ENCODE measurements around the gene TBXAS1. TPM values are rescaled to one million over a fixed set of nuclear protein-coding genes. Genes with fewer than 3 reads are reported as not detected.

The TBXAS1 gene
- total RNA-seq, 1 donor, result not detected

DNA sequence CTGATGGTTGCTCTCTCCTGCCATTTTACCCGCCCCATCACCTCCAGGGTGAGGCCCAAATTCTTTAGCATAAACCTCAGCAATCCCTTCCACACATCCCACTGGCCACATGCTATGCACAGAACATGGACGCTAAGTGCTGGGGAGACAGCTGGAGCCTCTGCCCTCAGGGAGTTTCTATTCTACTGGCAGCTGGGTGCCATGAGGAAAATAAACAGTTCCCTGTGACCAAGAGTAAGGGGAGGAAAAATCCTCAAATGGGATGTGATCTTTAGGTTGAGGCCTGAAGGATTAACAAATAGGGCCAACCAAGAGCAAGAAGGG lies 232.5 kb downstream of the TBXAS1 start:
- H3K4me3 ChIP-seq (ENCODE audit: low read depth, low read length), result peak overlapping the region; percentile 74
- DNase-seq (ENCODE audit: low read depth), result no peak

DNA sequence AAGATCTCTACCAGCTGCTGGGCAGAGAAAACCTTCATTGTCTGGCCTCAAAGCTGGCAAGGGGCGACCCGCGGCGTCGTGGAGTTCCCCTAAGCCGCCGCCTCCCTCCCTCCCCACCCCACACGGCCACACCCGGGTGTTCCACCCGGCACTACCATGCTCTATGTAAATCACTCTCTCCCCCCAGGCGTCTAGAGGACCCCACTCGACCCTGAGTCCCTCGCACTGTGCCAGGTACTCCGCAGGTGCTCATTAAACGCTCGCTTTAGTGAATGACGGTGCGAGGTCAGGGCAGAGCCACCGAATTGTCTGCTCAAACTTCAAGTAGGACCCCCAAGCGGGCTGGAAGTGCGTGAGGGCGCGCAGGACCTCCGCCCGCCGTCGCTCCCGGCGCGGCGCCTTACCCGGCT lies 233.1 kb downstream of the TBXAS1 start:
- peak; percentile 18 for DNase-seq (ENCODE audit: low read depth)
- peak overlapping the region; percentile 74 for H3K4me3 ChIP-seq (ENCODE audit: low read depth, low read length)
- TF ChIP-seq CTCF (IDR thresholded peaks at IDR 0.05; ENCODE audit: insufficient read depth, low read depth, low read length), result no peak

More for the DNA sequence above, 232.5 kb downstream of the TBXAS1 start:
- no peak for TF ChIP-seq CTCF (IDR thresholded peaks at IDR 0.05; ENCODE audit: insufficient read depth, low read depth, low read length)

- peak within 1 kb of the TSS; percentile 74 for H3K4me3 ChIP-seq (ENCODE audit: low read depth, low read length)
- no peak for TF ChIP-seq CTCF (IDR thresholded peaks at IDR 0.05; ENCODE audit: insufficient read depth, low read depth, low read length)
- DNase-seq (ENCODE audit: low read depth), result peak; percentile 90
Measured at GRCh38 chr7:140062528-140063299, 233.7 kb downstream of the TBXAS1 start, which contains the start of gene PARP12. TSS of gene PARP12 (minus strand) at chr7:140062951. CDS start at chr7:140062847, 104 bp downstream.

- no peak for DNase-seq (ENCODE audit: low read depth)
- no peak overlapping the region for H3K4me3 ChIP-seq (ENCODE audit: low read depth, low read length)
- no peak for TF ChIP-seq CTCF (IDR thresholded peaks at IDR 0.05; ENCODE audit: insufficient read depth, low read depth, low read length)
Measured at GRCh38 chr7:140067052-140067451, 238.0 kb downstream of the TBXAS1 start.

DNA sequence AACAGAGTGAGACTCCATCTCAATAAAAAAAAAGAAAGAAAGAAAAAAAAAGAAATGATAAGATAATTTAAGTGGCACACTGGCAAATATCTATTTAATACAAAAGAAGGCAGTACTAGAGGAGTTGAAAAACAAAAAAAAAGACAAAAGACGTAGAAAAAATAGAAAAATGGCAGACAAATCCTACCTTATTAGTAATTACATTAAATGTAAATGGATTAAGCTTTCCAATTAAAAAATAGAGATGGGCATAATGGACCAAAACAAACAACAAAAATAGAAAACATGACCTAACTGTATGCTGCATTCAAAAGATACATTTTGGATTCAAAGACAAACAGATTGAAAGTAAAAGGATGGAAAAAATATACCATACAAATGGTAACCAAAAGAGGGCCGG lies 239.0 kb downstream of the TBXAS1 start:
- no peak overlapping the region for H3K4me3 ChIP-seq (ENCODE audit: low read depth, low read length)
- no peak for DNase-seq (ENCODE audit: low read depth)
- TF ChIP-seq CTCF (IDR thresholded peaks at IDR 0.05; ENCODE audit: insufficient read depth, low read depth, low read length), result no peak

DNA sequence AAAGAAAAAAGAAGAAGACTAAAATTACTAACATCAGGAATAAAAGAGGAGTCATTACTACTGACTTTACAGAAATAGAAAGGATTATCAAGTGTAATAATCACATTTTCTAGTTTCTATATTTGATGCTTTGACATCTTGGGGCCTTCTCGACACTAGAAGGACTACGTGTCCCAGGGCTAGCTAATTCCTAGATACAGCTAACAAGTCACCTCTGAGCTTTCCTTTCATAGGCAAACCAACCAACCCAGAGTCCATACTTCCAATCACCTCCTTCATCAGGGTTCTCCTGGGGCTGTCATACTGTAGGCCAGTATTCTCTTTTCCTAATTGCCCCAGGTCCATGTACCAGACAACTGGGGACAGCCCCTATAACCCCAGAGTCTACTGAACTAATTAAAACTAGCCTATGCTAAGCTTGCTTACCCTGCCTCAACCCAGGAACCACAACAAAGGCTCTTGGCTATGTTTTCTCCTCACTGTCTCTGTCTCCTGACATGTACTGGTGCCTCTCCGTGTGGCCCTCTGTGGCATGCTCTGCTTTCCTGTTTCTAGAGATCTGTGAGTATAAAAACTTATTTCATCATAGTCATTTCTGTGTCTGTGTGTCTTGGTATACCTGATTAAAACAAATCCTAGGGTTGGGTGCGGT lies 240.4 kb downstream of the TBXAS1 start:
- H3K4me3 ChIP-seq (ENCODE audit: low read depth, low read length), result no peak overlapping the region
- no peak for TF ChIP-seq CTCF (IDR thresholded peaks at IDR 0.05; ENCODE audit: insufficient read depth, low read depth, low read length)
- DNase-seq (ENCODE audit: low read depth), result no peak

Other genes with a start within 250 kb of the TBXAS1 start
- 7.1 and 7.3 TPM in 2 replicates for gene HIPK2, start 51.3 kb upstream of the TBXAS1 start, total RNA-seq
- 25.4 and 27.2 TPM in 2 replicates for gene PARP12, start 233.7 kb downstream of the TBXAS1 start, total RNA-seq

Measured in fibroblast of villous mesenchyme (primary cell).